Prostate gland (tissue), 2 donors: ENCODE results near the gene PPP4R3C. TPM values are rescaled to one million over a fixed set of nuclear protein-coding genes. Genes with fewer than 3 reads are reported as not detected.

Experiments used
- DNase-seq: peaks from one replicate; pipeline ENCODE4 v3.0.0-alpha.2; 2019; ENCODE audit warnings: low spot score
- H3K27ac ChIP-seq, 2 donors: fragments of 200-600 bp; sonication (generic); 2 replicates each; pipeline ENCODE4 v1.5.1; 2017 to 2019
- H3K27me3 ChIP-seq: fragments of 200-600 bp; sonication (generic); replicated peaks from 2 replicates; pipeline ENCODE4 v1.5.1; 2019; ENCODE audit not compliant: insufficient read depth
- H3K36me3 ChIP-seq, 2 donors: fragments of 200-600 bp; sonication (generic); 1 replicate in 1 of 2; 2 replicates in 1 of 2; pipeline versions ENCODE4 v1.5.1 to v1.8.1; 2017 to 2019
- H3K4me1 ChIP-seq: fragments of 200-600 bp; sonication (generic); replicated peaks from 2 replicates; pipeline ENCODE4 v1.5.1; 2019
- H3K4me3 ChIP-seq, 2 donors: fragments of 200-600 bp; sonication (generic); 2 replicates each; pipeline ENCODE4 v1.5.1; 2017 to 2019
- H3K9me3 ChIP-seq: fragments of 200-600 bp; sonication (generic); 2 replicates; pipeline ENCODE4 v1.5.1; 2017
- POLR2A ChIP-seq: fragments of 450-650 bp; IDR thresholded peaks from one replicate; pipeline ENCODE4 v1.6.1; 2016; ENCODE audit warnings: antibody characterized with exemption, mild to moderate bottlenecking
- POLR2AphosphoS5 ChIP-seq: sonication (generic); formaldehyde crosslinking; IDR thresholded peaks from one replicate; pipeline ENCODE4 v1.6.1; 2017; ENCODE audit warnings: antibody characterized with exemption
- WGBS: methylation state at CpG from one replicate; pipeline ENCODE4 v1.1.5; 2018; 5-methylcytosine and 5-hydroxymethylcytosine counted together
- intact Hi-C: fragments of 100-400 bp; cut with DNase I; formaldehyde crosslinking; loops from one replicate; pipeline ENCODE4 v1.14.2; 2022
- total RNA-seq, 2 donors: library from RNA; depleted of rRNA; stranded (reverse); fragments of >200 nt; gene quantifications; one replicate each; pipeline ENCODE4 v1.1.0, GENCODE V29; 2016
- TF ChIP-seq, protein P1 (sequence below), 4 experiments: fragments of 200-600 bp in 2 of 4; fragments of 450-650 bp in 2 of 4; sonication (generic) in 2 of 4; IDR thresholded peaks; 1 replicate in 3 of 4; 2 replicates in 1 of 4; pipeline ENCODE4 v1.5.1; 2016 to 2019; ENCODE audit warnings: antibody characterized with exemption in 4 of 4, mild to moderate bottlenecking in 2 of 4, moderate library complexity in 2 of 4

PPP4R3C gene
- total RNA-seq, 2 donors from 2014 or later = 0.91 TPM; not detected in 1

DNA sequence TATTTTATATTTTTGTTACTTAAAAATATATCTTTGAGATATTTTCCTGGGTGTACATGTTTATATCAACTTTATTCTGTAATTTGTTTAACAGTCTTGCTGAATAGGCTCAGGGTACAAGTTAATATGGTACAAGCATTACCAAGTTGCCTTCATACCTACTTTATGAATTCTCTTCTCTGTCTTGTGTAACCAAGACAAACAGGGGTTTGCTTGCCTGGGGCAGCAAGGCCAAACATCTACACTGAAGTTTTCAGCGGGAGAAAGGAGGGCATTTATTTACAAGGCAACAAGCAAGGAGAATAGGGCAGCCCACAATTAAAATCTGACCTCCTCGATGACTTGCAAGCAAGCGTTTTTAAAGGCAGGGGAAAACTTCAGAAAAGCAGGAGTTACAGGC, 24.2 kb downstream of the PPP4R3C start:
- no peak for DNase-seq
- no peaks in the 10 kb centered on the region for H3K9me3 ChIP-seq
- TF ChIP-seq, protein P1, sequence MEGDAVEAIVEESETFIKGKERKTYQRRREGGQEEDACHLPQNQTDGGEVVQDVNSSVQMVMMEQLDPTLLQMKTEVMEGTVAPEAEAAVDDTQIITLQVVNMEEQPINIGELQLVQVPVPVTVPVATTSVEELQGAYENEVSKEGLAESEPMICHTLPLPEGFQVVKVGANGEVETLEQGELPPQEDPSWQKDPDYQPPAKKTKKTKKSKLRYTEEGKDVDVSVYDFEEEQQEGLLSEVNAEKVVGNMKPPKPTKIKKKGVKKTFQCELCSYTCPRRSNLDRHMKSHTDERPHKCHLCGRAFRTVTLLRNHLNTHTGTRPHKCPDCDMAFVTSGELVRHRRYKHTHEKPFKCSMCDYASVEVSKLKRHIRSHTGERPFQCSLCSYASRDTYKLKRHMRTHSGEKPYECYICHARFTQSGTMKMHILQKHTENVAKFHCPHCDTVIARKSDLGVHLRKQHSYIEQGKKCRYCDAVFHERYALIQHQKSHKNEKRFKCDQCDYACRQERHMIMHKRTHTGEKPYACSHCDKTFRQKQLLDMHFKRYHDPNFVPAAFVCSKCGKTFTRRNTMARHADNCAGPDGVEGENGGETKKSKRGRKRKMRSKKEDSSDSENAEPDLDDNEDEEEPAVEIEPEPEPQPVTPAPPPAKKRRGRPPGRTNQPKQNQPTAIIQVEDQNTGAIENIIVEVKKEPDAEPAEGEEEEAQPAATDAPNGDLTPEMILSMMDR (IDR thresholded peaks at IDR 0.05) = no peak
- TF ChIP-seq POLR2A (no peak), POLR2AphosphoS5 (no peak)
- no peak overlapping the region for H3K4me3 ChIP-seq
- intact Hi-C loops = no loop called here
- H3K27ac ChIP-seq = no peak overlapping the region
- H3K36me3 ChIP-seq = no peaks in the 10 kb centered on the region
- no peaks in the 10 kb centered on the region for H3K27me3 ChIP-seq
- 52% methylated on average over 3 of the region's 3 CpGs for WGBS
- H3K4me1 ChIP-seq = no peaks in the 10 kb centered on the region

GRCh38 chrX:27435031-27435430, 28.1 kb downstream of the PPP4R3C start:
- intact Hi-C loops = no loop called here

More at GRCh38 chrX:27435031-27435430, 28.1 kb downstream of the PPP4R3C start:
- H3K4me3 ChIP-seq = no peak overlapping the region
- H3K27me3 ChIP-seq = no peaks in the 10 kb centered on the region
- H3K4me1 ChIP-seq = no peaks in the 10 kb centered on the region
- no peaks in the 10 kb centered on the region for H3K9me3 ChIP-seq
- no peak overlapping the region for H3K27ac ChIP-seq
- no peak for TF ChIP-seq POLR2AphosphoS5
- H3K36me3 ChIP-seq = no peaks in the 10 kb centered on the region
- no peak for DNase-seq

Other genes with a start within 250 kb of the PPP4R3C start
- gene DCAF8L2, start 127.0 kb upstream of the PPP4R3C start, total RNA-seq = 100 to 1,000 TPM in 1 of 2 donors, not detected in 1; 107 TPM